Transverse colon (tissue), 4 donors: ENCODE results near the gene FRY. TPM values are rescaled to one million over a fixed set of nuclear protein-coding genes. Genes with fewer than 3 reads are reported as not detected.

Experiments used
- DNase-seq: peaks from one replicate; pipeline ENCODE4 v3.0.0-alpha.2; 2019
- H3K27ac ChIP-seq, 4 donors: fragments of 200-600 bp; sonication (generic); 2 replicates each; pipeline ENCODE4 v1.5.1; 2016 to 2018; ENCODE audit warnings: inconsistent platforms in 4 of 4
- H3K27me3 ChIP-seq: fragments of 200-600 bp; sonication (generic); 2 replicates; pipeline ENCODE4 v1.5.1; 2017; ENCODE audit warnings: inconsistent platforms
- H3K36me3 ChIP-seq, 4 donors: fragments of 200-600 bp; sonication (generic); 2 replicates each; pipeline ENCODE4 v1.5.1; 2017 to 2019; ENCODE audit warnings: inconsistent platforms in 4 of 4
- H3K4me1 ChIP-seq, 4 donors: fragments of 200-600 bp; sonication (generic); 2 replicates each; pipeline ENCODE4 v1.5.1; 2017 to 2020; ENCODE audit warnings: inconsistent platforms in 4 of 4
- H3K4me3 ChIP-seq, 4 donors: fragments of 200-600 bp; sonication (generic); 1 replicate in 1 of 4; 2 replicates in 3 of 4; pipeline versions ENCODE4 v1.5.1 to v1.6.1; 2017 to 2019; ENCODE audit warnings: inconsistent platforms in 4 of 4
- H3K9me3 ChIP-seq, 2 donors: fragments of 200-600 bp; sonication (generic); 2 replicates each; pipeline ENCODE4 v1.5.1; 2017 to 2019; ENCODE audit warnings: inconsistent platforms in 2 of 2
- EP300 ChIP-seq: sonication (generic); formaldehyde crosslinking; IDR thresholded peaks from one replicate; pipeline ENCODE4 v1.6.1; 2017; ENCODE audit warnings: antibody characterized with exemption, low read depth
- POLR2A ChIP-seq: fragments of 450-650 bp; IDR thresholded peaks from one replicate; pipeline ENCODE4 v1.6.1; 2016; ENCODE audit warnings: antibody characterized with exemption, mild to moderate bottlenecking, moderate library complexity
- POLR2AphosphoS5 ChIP-seq, 3 donors: sonication (generic); formaldehyde crosslinking; IDR thresholded peaks; one replicate each; pipeline ENCODE4 v1.6.1; 2016; ENCODE audit warnings: antibody characterized with exemption in 3 of 3
- WGBS, 2 donors: methylation state at CpG; one replicate each; pipeline ENCODE4 v1.1.5; 2018; ENCODE audit warnings: low coverage in 1 of 2; 5-methylcytosine and 5-hydroxymethylcytosine counted together
- in situ Hi-C, 4 donors: fragments of 200-750 bp; cut with MboI; loops; one replicate each; pipeline versions ENCODE4 v1.15.0 to v1.15.1; 2017; ENCODE audit warnings: low sequenced_read_pairs in 3 of 4, low pct_ligation_motif_present in 1 of 4, low pct_unique_long_range_greater_than_20kb in 1 of 4
- intact Hi-C: fragments of 100-400 bp; cut with DNase I; formaldehyde crosslinking; loops from one replicate; pipeline ENCODE4 v1.15.1; 2023; ENCODE audit warnings: low total_unique reads
- total RNA-seq, 4 donors: library from RNA; depleted of rRNA; stranded (reverse); fragments of >200 nt; gene quantifications; one replicate each; pipeline ENCODE4 v1.1.0, GENCODE V29; 2016
- TF ChIP-seq, protein P1 (sequence below), 5 experiments: fragments of 200-600 bp in 3 of 5; fragments of 450-650 bp in 2 of 5; sonication (generic) in 3 of 5; IDR thresholded peaks; 1 replicate in 2 of 5; 2 replicates in 3 of 5; pipeline ENCODE4 v1.5.1; 2016 to 2017; ENCODE audit warnings: antibody characterized with exemption in 5 of 5, inconsistent platforms in 3 of 5, mild to moderate bottlenecking in 2 of 5, moderate library complexity in 1 of 5

The FRY gene
- total RNA-seq, 4 donors from 2014 or later = 6.7 to 42.6 (median 12.4) TPM

DNA sequence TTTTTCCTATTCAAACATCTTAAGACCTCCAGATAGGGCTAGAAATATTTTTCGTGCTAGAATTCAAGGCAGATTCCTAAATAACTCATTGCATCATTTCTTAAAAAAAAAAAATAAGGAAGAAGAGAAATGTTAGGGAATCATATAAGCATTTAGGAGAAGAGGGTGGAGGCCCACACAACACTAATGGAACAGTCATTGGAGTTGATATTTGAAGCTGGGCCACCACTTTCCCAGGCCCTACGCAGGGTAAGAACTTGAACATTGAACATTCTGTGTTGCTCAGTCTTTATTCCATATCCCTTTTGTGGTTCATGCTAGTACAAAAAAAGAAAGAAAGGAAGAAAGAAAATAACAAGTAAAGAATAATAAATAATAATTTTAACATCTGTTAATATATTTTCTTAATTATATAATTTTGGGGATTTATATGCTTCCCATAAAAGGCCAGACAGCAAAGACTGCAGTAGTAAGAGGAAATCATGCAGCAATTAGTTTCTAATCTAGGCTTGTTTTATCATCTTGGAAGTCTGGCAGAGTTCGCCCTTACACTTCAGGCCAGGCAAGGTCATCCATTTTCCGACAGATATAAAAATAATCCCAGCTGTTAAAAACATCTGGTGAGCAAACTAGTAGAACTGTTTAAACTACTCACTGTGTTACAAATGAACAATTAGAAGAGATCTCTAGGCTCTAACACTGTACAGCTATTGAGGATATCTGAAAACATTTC, 127.7 kb downstream of the FRY start:
- H3K4me1 ChIP-seq = no peaks in the 10 kb centered on the region
- no peak for TF ChIP-seq EP300
- TF ChIP-seq, protein P1, sequence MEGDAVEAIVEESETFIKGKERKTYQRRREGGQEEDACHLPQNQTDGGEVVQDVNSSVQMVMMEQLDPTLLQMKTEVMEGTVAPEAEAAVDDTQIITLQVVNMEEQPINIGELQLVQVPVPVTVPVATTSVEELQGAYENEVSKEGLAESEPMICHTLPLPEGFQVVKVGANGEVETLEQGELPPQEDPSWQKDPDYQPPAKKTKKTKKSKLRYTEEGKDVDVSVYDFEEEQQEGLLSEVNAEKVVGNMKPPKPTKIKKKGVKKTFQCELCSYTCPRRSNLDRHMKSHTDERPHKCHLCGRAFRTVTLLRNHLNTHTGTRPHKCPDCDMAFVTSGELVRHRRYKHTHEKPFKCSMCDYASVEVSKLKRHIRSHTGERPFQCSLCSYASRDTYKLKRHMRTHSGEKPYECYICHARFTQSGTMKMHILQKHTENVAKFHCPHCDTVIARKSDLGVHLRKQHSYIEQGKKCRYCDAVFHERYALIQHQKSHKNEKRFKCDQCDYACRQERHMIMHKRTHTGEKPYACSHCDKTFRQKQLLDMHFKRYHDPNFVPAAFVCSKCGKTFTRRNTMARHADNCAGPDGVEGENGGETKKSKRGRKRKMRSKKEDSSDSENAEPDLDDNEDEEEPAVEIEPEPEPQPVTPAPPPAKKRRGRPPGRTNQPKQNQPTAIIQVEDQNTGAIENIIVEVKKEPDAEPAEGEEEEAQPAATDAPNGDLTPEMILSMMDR (IDR thresholded peaks at IDR 0.05) = no peak
- no peak for TF ChIP-seq POLR2AphosphoS5 (IDR thresholded peaks at IDR 0.05)
- no peak for DNase-seq
- WGBS, 2 donors = 72 to 80% methylated on average over 4 of the region's 4 CpGs
- intact Hi-C loops (no loop called here), in situ Hi-C loops (no loop called here)
- no peaks in the 10 kb centered on the region for H3K36me3 ChIP-seq
- no peaks in the 10 kb centered on the region for H3K9me3 ChIP-seq
- H3K27ac ChIP-seq = peak overlapping the region in 1 of 4 donors; percentile 23
- H3K4me3 ChIP-seq = no peak overlapping the region
- H3K27me3 ChIP-seq = no peaks in the 10 kb centered on the region

DNA sequence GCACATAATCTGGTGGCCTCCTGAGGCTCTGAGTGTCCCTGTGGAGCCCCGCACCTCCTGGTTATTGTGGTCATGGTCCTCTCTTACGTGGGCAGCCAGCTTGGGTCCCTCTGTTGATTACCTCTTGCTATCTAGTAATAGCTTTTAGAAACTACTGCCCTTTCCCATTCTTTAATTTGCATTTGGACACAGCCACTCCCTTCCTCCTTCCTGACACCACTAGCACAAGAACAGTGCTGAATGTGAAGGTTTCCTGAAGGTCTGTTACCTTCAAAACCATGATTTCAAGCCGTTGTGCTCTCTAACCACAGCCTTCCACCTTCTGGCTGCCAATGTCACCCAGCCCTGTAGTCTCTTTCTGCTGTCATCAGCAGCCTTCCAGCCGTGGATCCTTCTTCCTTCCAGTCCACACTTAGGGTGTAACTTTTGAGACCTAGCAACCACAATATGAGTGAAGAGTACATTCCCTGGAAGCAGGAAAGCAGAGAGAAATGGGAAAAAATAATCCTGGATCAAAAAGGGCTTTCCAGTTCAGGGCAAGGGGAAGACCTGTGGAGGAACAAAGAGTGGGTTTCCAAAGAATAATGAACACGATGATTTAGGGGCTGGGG, 130.9 kb downstream of the FRY start:
- Histone ChIP-seq H3K4me3 (no peak overlapping the region), H3K9me3 (no peaks in the 10 kb centered on the region), H3K27me3 (no peaks in the 10 kb centered on the region), H3K36me3 (no peaks in the 10 kb centered on the region), H3K4me1 (no peaks in the 10 kb centered on the region), H3K27ac (no peak overlapping the region)
- intact Hi-C loops (loop anchor here (5.0 to 10.0 kb wide), 2 partner anchors 40 to 138 kb away; no protein-coding TSS in a partner anchor), in situ Hi-C loops (no loop called here)
- no peak for DNase-seq
- 68 to 80% methylated on average over 5 of the region's 5 CpGs for WGBS, 2 donors
- TF ChIP-seq POLR2AphosphoS5 (IDR thresholded peaks at IDR 0.05) (no peak), POLR2A (no peak), EP300 (no peak)
- TF ChIP-seq, protein P1 (IDR thresholded peaks at IDR 0.05) = no peak

DNA sequence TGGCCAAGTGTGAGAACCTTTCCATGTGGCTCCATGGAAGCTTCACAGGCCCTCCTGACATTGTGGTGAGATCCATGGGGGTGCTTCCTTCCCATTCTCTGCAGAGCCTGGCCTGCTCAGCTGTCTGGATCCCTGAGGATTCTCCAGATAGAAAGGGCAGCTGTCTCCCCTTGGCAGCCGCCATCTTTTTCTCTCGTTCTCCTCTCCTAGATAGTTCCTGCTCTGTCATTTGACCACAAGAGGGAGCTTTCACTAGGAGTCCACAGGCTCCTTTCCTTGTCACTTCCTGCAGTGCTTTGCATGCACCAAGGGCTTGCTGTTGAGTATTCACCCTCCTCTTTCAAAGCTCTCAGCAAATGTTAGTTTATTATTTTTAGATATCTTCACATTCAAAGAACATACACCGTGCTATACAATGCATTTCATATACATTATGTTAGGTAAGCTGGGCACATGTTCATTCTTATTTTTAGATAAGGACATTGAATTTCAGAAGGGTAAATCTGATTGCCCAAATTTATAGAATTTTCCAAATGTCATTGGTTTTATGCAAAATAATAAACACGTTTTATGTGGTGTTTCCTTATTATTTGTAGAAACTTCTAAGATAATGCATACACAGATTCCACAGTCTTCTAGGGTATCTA, 133.2 kb downstream of the FRY start:
- no peak overlapping the region for H3K27ac ChIP-seq
- in situ Hi-C loops = no loop called here
- no peak for TF ChIP-seq POLR2AphosphoS5 (IDR thresholded peaks at IDR 0.05)
- TF ChIP-seq, protein P1 (IDR thresholded peaks at IDR 0.05) = peak; percentile 34 to 54 (median 39)

DNA sequence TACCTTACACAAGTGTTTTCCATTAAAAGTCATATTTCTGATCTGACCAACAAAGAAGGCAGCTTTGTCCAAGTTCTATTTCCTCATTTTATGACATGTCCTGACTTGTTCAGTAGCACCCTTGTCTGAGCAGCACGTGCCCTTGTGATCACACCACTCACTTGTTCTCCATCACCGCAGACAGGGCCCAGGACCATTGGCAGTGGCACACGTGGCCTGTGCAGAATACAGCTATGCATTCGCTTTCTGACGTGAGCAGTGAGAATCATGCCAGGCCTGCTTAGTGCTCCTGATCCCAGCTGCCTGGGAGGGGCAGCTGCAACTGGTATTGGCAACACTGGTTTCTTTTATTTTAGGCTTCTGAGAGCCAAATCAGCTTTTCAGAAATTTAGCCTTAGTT, 134.2 kb downstream of the FRY start:
- Histone ChIP-seq H3K4me1 (no peaks in the 10 kb centered on the region), H3K27me3 (no peaks in the 10 kb centered on the region), H3K4me3 (no peak overlapping the region), H3K9me3 (no peaks in the 10 kb centered on the region), H3K27ac (no peak overlapping the region), H3K36me3 (no peaks in the 10 kb centered on the region)
- TF ChIP-seq, protein P1 (IDR thresholded peaks at IDR 0.05) = no peak
- no peak for TF ChIP-seq POLR2A
- no peak for TF ChIP-seq POLR2AphosphoS5 (IDR thresholded peaks at IDR 0.05)
- TF ChIP-seq EP300 = no peak
- intact Hi-C loops (loop anchor here (10.0 kb wide), 1 partner anchor 141 kb away; no protein-coding TSS in a partner anchor), in situ Hi-C loops (no loop called here)
- 74% methylated on average over 5 of the region's 5 CpGs; no CpG with 5 or more reads in 1 of the 2 donors for WGBS, 2 donors
- no peak for DNase-seq

More for the DNA sequence above, 133.2 kb downstream of the FRY start:
- Histone ChIP-seq H3K9me3 (no peaks in the 10 kb centered on the region), H3K4me3 (no peak overlapping the region), H3K27me3 (no peaks in the 10 kb centered on the region), H3K4me1 (no peaks in the 10 kb centered on the region), H3K36me3 (no peaks in the 10 kb centered on the region)
- intact Hi-C loops = loop anchor here (5.0 to 10.0 kb wide), 2 partner anchors 38 to 140 kb away; no protein-coding TSS in a partner anchor
- 78 to 82% methylated on average over 2 to 4 of the region's 4 CpGs for WGBS, 2 donors
- no peak for DNase-seq
